Activated CD4-positive, alpha-beta T cell treated with anti-CD3 and anti-CD28 coated beads, Interleukin-2, amount 50 U/mL, for 1 hour (primary cell): ENCODE data around the gene ESF1.
"Not testable (repeated sequence)": the region's sequence is repeated elsewhere in the genome, so short reads cannot be mapped to it uniquely, and the experiment has no call there.

Source experiments
- DNase-seq: peaks from one replicate; pipeline ENCODE4 v3.0.0-alpha.2; 2020

ESF1 gene

GRCh38 chr20:13788167-13788834 lies 3.6 kb upstream of the ESF1 start:
- DNase-seq, result peak; percentile 21

- no peak for DNase-seq
These were observed 1.6 kb upstream of the ESF1 start for GRCh38 chr20:13786143-13786828.

GRCh38 chr20:13784271-13784892 lies 337 bp downstream of the ESF1 start:
- DNase-seq, result no peak

GRCh38 chr20:13783528-13783927 lies 1.2 kb downstream of the ESF1 start:
- no peak for DNase-seq

GRCh38 chr20:13778827-13779226 lies 5.9 kb downstream of the ESF1 start:
- no peak for DNase-seq

- no peak for DNase-seq
These were observed 7.5 kb downstream of the ESF1 start for GRCh38 chr20:13777171-13777601.

- no peak for DNase-seq
These were observed 8.9 kb downstream of the ESF1 start for GRCh38 chr20:13775867-13776266.

GRCh38 chr20:13772529-13772928 lies 12.2 kb downstream of the ESF1 start:
- DNase-seq, result no peak

- no peak for DNase-seq
These were observed 12.8 kb downstream of the ESF1 start for GRCh38 chr20:13771853-13772453.

- DNase-seq, result no peak
These were observed 14.6 kb downstream of the ESF1 start for GRCh38 chr20:13770141-13770540.

- DNase-seq, result no peak
These were observed 18.8 kb downstream of the ESF1 start for GRCh38 chr20:13765868-13766416.

GRCh38 chr20:13765299-13765698 lies 19.4 kb downstream of the ESF1 start:
- DNase-seq, result no peak

- DNase-seq, result not testable (repeated sequence)
These were observed 24.2 kb downstream of the ESF1 start for GRCh38 chr20:13760451-13760946.

- no peak for DNase-seq
These were observed 25.8 kb downstream of the ESF1 start for GRCh38 chr20:13758884-13759283.

GRCh38 chr20:13756551-13756950 lies 28.2 kb downstream of the ESF1 start:
- no peak for DNase-seq

GRCh38 chr20:13755809-13756208 lies 28.9 kb downstream of the ESF1 start:
- DNase-seq, result no peak

GRCh38 chr20:13753436-13754036 lies 31.2 kb downstream of the ESF1 start:
- DNase-seq, result no peak

GRCh38 chr20:13749811-13750210 lies 34.9 kb downstream of the ESF1 start:
- DNase-seq, result no peak

GRCh38 chr20:13745784-13746183 lies 38.9 kb downstream of the ESF1 start:
- DNase-seq, result no peak

- DNase-seq, result no peak
These were observed 40.4 kb downstream of the ESF1 start for GRCh38 chr20:13744352-13744751.

- no peak for DNase-seq
These were observed 42.8 kb downstream of the ESF1 start for GRCh38 chr20:13741879-13742278.

GRCh38 chr20:13739731-13740649 lies 44.7 kb downstream of the ESF1 start:
- DNase-seq, result no peak
